ENCODE measurements around the gene AMPD2.

The AMPD2 gene

GRCh38 chr1:109622137-109622892 is 2.7 kb downstream of the AMPD2 start:
- ChIA-PET POLR2A (no interaction called here), CTCF (interaction anchor here (1.6 to 21.8 kb wide), 2 partner anchors 16 to 76 kb away, joined by 4 to 371 read pairs; no protein-coding TSS in a partner anchor)
- H3K4me3 ChIP-seq (ENCODE audit: low read depth, low read length) = peak overlapping the region; percentile 90
- no peak for DNase-seq (ENCODE audit: low read depth, low spot score)
- TF ChIP-seq, protein P1, sequence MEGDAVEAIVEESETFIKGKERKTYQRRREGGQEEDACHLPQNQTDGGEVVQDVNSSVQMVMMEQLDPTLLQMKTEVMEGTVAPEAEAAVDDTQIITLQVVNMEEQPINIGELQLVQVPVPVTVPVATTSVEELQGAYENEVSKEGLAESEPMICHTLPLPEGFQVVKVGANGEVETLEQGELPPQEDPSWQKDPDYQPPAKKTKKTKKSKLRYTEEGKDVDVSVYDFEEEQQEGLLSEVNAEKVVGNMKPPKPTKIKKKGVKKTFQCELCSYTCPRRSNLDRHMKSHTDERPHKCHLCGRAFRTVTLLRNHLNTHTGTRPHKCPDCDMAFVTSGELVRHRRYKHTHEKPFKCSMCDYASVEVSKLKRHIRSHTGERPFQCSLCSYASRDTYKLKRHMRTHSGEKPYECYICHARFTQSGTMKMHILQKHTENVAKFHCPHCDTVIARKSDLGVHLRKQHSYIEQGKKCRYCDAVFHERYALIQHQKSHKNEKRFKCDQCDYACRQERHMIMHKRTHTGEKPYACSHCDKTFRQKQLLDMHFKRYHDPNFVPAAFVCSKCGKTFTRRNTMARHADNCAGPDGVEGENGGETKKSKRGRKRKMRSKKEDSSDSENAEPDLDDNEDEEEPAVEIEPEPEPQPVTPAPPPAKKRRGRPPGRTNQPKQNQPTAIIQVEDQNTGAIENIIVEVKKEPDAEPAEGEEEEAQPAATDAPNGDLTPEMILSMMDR (IDR thresholded peaks at IDR 0.05; ENCODE audit: insufficient read depth, low read length, missing control alignments) = no peak

DNA sequence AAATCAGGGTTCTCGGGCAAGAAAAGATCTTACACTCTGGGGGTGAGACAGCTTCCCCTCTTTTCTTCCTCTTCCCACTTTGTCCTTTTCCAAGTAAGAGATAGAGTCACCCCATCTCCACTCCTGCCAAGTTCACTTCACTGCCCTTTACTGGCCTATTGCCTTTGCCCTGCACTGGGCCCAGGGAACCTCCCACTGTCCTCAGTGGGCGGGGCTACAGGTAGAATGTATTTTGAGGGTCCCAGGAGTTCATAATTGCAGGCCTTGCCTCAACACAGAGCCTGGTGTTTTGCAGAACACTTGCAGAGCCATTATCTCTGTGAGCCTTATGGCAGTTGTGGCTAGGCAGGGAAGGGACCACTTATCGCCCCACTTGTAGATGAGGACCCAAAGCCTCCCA is 3.3 kb downstream of the AMPD2 start:
- DNase-seq (ENCODE audit: low read depth, low spot score) = no peak
- peak overlapping the region; percentile 90 for H3K4me3 ChIP-seq (ENCODE audit: low read depth, low read length)
- TF ChIP-seq, protein P1 (IDR thresholded peaks at IDR 0.05; ENCODE audit: insufficient read depth, low read length, missing control alignments) = no peak
- ChIA-PET CTCF (interaction anchor here (1.2 to 21.8 kb wide), 3 partner anchors 15 to 77 kb away, joined by 3 to 371 read pairs (median 4); partner anchors contain the start of gene GNAI3), POLR2A (no interaction called here)

DNA sequence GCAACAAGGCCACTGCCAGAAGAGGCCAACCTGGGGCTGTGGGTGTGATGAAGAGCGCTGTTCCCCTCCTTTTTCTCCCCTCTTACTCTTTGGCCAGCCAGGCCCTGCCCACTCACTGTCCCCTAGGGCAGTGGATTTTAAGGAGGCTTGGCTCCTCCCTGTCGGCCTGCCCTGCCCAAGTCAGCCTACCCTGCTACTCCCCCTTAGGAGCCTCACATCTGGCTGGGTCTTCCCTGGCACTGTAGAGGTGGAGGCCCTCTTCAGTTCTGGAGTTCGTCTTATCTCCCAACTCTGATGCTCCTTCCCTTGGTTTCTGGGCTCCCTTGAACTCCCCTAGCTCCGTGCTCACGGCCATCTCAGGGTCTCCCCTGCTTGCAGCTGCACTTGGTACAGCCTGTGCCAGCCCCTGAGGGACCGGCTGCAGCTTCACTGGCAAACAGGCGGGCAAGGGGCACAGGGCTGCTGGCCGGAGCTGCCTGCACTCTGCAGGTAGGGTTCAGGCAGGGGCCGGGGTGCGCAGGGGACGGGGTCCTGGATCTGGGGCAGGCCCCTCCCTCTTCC is 4.0 kb downstream of the AMPD2 start:
- TF ChIP-seq, protein P1 (IDR thresholded peaks at IDR 0.05; ENCODE audit: insufficient read depth, low read length, missing control alignments) = no peak
- ChIA-PET POLR2A (no interaction called here), CTCF (interaction anchor here (0.9 to 21.8 kb wide), 6 partner anchors 14 to 152 kb away, joined by 3 to 371 read pairs (median 4); partner anchors contain the start of gene GNAI3)
- no peak for DNase-seq (ENCODE audit: low read depth, low spot score)
- peak overlapping the region; percentile 13 for H3K4me3 ChIP-seq (ENCODE audit: low read depth, low read length)

DNA sequence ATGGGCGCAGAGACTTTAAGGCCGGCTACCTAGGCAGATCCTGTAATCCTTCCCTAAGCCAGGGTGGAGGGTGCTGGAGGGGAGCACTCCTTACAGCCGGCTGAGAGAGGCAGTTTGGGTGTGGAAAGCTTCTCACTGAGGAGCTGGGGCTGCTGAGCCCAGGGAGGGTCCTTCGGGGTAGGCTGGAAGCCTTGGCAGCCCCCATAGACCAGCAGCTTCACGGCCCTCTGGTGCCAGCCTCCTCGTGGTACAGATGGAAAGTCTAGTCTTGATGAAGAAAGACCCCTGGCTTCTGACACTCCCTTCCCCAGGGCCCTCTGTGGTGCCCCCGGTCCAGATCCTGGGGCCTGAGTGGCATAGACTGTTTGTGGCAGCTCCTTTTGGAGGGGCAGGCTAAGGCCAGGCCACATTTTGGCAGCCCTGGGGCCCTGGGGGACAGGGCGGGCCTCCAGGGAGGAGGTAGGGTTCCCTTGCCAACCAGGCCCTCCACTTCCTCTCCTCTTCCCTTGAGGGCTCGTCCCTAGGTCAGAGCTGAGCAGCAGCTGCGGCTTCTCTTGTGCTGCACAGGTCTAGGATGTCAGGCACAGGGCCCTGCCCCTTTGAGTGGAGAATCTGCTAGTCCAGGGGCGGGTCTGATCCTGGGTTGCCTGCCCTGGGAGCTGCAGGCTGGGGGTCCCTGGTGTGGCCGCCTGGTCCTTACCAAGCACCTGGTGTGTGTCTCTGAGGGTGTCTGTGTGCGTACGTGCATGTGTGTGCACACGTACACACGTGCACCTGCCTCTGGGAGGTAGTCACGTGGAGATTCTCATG is 4.8 kb downstream of the AMPD2 start:
- POLR2A ChIA-PET = no interaction called here
- DNase-seq (ENCODE audit: low read depth, low spot score) = no peak
- CTCF ChIA-PET = interaction anchor here (0.9 to 21.8 kb wide), 7 partner anchors 14 to 151 kb away, joined by 3 to 371 read pairs (median 3); partner anchors contain the start of gene GNAI3
- H3K4me3 ChIP-seq (ENCODE audit: low read depth, low read length) = no peak overlapping the region; the same call in 1 of the 2 replicates
- TF ChIP-seq, protein P1 (IDR thresholded peaks at IDR 0.05; ENCODE audit: insufficient read depth, low read length, missing control alignments) = no peak

DNA sequence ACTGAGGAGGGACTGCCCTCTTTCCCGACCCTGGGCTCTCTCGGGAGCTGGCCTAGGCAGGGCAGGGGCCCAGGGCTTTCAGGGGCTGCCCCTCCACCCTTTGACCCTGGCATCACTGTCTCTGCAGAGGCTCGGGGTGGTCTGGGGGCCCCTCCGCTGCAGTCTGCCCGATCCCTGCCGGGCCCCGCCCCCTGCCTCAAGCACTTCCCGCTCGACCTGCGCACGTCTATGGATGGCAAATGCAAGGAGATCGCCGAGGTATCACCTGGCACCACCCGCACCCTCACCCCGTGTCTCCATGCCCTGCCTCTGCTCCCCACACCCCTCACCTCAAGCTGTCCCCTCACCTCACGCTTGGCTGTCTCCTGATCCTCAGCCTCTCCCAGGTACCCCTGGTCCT is 5.5 kb downstream of the AMPD2 start:
- TF ChIP-seq, protein P1 (IDR thresholded peaks at IDR 0.05; ENCODE audit: insufficient read depth, low read length, missing control alignments) = no peak
- ChIA-PET POLR2A (no interaction called here), CTCF (interaction anchor here (1.0 to 21.8 kb wide), 4 partner anchors 13 to 149 kb away, joined by 3 to 371 read pairs (median 5); no protein-coding TSS in a partner anchor)
- no peak for DNase-seq (ENCODE audit: low read depth, low spot score)
- H3K4me3 ChIP-seq (ENCODE audit: low read depth, low read length) = no peak overlapping the region

Measured in AG04449 (cell line).